GM19239 (cell line): ENCODE results near the gene NUPR2.
"Not testable (repeated sequence)": the region's sequence is repeated elsewhere in the genome, so short reads cannot be mapped to it uniquely, and the experiment has no call there.

Experiments
- DNase-seq: peaks from one replicate; pipeline ENCODE4 v3.0.0; 2011; ENCODE audit warnings: low spot score; ENCODE audit not compliant: insufficient read length
- FAIRE-seq: peaks from 2 replicates; lab custom pipeline; 2011; peaks lifted over from hg19 to GRCh38; lab: Jason Lieb, UNC

Gene NUPR2

DNA sequence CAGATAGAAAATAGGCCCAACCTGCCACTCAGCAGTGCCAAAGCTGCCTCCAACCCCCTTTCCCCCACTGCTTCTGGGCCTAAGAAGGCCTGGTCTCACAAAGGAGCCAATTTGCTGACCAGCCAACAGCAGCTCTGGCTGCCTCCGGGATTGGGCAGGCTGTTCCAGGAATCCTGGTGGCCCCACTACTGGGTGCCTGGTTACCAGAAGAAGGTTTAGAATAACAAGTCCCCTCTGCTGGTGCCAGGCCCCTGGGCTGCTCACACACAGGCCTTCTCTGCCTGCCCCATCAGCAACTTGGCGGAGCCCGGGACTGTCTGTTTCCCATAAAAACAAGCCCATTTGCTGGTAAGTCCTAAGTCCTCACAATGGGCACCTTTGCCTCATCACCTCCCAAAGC, 24.6 kb downstream of the NUPR2 start:
- FAIRE-seq (no peak), DNase-seq (no peak)

DNA sequence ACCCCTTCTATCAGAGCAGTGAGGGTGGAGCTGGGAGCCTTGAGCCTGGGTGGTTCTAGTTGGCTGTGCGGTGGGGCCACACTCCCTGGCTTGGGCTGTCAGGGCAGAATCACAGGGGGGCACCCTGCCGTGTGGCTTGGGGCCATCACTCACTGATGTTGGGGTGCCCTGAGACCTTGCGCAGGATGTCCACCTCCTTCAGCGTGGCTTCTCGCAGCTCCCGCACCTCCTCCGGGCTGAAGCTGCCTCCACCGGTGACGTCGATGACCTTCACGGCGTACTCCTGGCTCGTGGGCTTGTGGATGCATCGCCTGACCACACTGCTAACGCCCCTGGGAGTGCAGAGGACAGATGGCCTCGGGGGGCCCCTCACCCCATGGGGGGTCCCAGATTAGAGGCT, 28.8 kb downstream of the NUPR2 start:
- FAIRE-seq (no peak), DNase-seq (no peak)

DNA sequence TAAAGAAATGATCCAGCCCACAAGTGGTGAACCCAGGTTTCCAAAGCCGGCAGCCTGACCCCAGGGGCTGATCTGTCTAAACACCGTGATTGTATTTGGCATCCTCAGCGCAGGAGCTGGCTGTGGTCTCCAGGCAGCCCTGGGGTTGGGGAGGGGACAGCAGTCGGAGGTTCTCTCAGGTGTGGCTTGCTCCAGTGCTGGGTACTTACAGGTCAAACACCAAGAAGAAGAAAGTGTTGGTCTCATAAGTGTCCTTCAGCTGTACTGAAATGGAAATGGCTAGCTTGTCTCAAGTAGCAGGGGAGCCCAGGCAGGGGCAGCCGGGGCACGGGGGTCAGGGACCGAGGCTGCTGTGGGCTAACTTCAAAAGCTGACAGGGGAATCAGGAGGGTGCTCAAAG, 29.5 kb downstream of the NUPR2 start:
- FAIRE-seq = no peak
- no peak for DNase-seq

DNA sequence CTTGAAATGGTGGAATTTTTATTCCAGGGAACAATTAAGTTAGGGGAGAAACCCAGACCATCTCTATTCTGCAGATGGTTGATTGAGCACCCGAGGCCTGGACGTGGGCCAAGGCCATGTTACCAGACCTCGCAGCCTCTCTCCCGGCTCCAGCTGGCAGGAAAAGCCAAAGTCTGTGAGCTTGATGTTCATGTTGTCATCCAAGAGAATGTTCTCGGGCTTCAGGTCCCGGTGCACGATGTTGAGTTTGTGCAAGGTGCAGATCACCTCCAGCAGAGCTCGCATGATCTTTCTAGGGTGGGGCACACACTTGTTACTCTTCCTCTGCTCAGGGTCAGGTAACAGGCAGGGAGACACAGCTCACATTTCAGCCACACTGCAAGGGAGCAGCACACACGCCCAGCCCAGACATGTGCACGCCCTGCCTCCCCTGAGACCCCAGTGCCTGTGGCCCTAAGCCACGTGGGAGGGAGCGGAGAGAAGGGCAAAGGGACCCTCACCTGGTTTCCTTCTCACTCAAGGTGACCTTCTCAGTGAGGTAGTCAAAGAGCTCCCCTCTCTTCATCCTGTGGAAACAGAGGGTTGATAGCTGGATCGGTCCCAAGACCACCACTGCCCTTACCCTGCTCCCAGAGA, 32.9 kb downstream of the NUPR2 start:
- FAIRE-seq = no peak

DNA sequence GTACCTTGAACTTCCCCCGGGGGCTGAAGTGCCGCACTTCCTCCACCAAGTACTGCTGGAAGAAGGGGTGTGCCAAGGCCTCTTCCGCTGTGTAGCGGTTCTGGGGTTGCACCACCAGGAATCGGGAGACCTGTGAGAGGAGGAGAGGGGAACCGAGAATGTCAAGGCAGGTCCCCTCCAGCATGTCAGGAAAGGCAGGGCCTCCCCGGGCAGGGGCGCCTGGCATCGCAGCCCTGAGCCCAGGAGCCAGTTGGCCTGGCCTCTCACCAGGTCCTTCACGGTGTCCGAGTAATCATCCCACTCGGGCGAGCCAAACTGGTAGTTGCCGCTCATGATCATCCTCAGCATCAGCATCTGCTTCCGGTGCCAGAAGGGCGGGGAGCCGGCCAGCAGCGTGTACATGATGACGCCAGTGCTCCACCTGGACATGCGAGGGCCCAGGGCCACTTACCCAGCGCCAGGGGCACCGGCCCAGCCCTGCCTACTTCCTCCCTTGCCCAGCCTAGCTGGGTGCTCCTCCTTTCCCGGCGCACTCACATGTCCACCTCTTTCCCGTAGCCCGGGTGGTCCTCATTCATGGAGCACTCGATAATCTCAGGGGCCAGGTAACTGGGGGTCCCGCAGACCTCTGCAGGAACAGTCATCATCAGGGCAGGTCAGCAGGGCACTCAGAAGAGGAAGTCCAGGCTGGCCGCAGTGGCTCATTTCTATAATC, 34.4 kb downstream of the NUPR2 start:
- FAIRE-seq = no peak
- DNase-seq = no peak

More for the DNA sequence above, 32.9 kb downstream of the NUPR2 start:
- DNase-seq = no peak

DNA sequence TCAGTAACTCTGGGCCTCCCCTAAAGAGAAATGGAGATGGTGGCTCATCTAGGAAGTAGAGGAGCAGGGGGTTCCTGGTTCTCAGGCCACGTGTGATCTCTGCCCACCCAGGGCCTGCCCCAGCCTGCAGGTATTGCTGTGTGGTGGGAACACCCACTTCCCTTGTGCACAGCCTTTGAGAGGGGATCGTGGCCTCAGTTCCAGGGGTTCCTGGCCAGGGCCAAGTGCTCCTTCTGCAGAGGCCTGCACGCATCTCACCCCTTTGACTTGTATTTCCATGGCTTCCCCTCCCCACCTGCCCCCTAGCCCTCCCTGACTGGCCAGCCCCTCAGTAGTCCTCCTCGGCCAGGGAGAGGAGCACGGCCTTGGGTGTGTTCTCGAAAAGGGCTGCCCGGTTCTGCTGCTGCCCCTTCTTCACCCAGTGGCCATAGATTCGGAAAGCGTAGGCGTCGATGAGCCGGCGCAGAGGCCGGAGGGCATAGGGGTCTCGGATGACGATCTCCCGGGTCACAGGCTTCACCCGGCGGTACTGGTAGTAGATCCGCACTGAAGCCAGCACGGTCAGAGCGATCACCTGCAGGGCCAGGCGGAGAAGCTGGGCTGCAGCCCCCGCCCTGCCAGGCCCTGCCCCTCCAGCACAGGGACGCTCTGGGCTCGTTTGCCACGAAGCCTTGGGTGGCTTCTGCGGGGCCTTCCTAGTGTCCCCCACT, 35.3 kb downstream of the NUPR2 start:
- not testable (repeated sequence) for FAIRE-seq, DNase-seq

DNA sequence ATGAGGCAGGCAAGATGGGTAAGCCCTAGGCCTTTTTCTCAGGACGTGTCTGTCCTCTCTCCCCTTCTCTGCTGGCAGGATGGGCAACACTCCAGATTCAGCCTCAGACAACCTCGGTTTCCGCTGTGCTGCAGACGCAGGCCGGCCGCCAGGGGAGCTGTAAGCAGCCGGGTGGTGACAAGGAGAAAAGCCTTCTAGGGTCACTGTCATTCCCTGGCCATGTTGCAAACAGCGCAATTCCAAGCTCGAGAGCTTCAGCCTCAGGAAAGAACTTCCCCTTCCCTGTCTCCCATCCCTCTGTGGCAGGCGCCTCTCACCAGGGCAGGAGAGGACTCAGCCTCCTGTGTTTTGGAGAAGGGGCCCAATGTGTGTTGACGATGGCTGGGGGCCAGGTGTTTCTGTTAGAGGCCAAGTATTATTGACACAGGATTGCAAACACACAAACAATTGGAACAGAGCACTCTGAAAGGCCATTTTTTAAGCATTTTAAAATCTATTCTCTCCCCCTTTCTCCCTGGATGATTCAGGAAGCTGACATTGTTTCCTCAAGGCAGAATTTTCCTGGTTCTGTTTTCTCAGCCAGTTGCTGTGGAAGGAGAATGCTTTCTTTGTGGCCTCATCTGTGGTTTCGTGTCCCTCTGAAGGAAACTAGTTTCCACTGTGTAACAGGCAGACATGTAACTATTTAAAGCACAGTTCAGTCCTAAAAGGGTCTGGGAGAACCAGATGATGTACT, 36.6 kb downstream of the NUPR2 start:
- DNase-seq = no peak
- FAIRE-seq = no peak

DNA sequence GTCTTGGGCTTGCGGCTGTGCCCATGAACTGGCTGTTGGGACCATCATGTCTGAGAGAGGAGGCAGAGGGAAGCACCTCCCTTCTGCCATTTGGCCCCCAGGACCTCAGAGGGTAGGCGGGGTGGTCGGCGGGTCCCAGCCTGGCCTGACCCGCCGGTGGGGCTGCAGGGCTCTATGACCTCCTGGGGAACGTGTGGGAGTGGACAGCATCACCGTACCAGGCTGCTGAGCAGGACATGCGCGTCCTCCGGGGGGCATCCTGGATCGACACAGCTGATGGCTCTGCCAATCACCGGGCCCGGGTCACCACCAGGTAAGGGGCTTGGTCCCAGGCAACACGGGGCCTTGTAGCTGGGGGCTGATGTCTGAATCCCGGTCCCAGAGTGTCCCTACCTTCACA, 38.0 kb downstream of the NUPR2 start:
- FAIRE-seq = no peak
- no peak for DNase-seq

DNA sequence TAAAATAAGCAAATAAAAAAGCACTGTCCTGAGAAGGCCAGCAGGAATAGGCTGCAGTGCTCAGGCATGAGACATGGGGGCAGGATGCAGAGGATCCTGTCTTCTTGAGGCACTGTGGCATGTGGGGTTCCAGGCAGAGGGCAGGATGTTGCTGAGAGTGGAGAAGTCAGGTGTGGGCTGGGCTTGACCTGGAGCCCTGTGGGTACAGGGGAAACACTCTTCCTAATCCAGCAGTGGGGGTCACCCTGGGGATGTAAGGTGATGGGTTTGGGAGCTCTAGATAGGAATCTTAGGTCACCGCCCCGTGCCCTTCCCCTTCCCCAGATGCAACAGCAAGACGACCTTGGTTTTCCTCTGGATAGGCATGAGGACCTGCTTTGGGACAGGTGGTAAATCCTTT, 38.5 kb downstream of the NUPR2 start:
- FAIRE-seq (no peak), DNase-seq (no peak)

DNA sequence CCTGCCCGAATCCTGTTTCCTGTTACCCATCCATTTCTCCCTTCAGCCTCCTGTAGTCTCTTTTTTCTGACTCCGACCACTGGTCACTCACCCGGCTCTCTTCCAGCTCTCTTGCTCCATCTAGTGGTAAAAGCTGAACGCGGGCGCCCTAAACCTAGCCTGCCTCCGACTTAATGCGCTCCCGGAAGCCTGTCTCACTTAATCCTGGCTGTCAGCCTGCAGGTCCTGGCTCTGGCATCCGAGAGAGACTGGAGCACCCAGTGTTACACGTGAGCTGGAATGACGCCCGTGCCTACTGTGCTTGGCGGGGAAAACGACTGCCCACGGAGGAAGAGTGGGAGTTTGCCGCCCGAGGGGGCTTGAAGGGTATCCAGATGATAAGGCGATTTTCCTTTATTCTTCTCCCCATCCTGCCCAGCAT, 41.8 kb downstream of the NUPR2 start:
- peak; percentile 70 for DNase-seq
- peak; percentile 71 for FAIRE-seq

DNA sequence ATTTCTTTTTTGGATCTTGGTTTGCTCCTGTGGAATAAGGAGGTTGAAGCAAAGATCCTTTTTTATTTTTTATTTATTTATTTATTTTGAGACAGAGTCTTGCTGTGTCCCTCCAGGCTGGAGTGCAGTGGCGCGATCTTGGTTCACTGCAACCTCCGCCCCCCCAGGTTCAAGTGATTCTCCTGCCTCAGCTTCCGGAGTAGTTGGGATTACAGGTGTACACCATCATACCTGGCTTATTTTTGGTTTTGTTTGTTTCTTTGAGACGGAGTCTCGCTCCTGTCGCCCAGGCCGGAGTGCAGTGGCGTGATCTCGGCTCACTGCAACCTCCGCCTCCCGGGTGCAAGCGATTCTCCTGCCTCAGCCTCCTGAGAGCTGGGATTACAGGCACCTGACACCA, 49.8 kb downstream of the NUPR2 start:
- not testable (repeated sequence) for DNase-seq, FAIRE-seq
